HG03565 (cell line): ENCODE data around the gene AMBRA1.
"Not testable (repeated sequence)": the region's sequence is repeated elsewhere in the genome, so short reads cannot be mapped to it uniquely, and the experiment has no call there.

Source experiments
- ATAC-seq: cut with Tn5 transposase; IDR thresholded peaks from one replicate; pipeline ENCODE4 v1.9.1; 2021; ENCODE audit warnings: mild to moderate bottlenecking, moderate library complexity; ENCODE audit not compliant: unreplicated experiment

Gene AMBRA1

GRCh38 chr11:46588131-46588530 is 5.7 kb downstream of the AMBRA1 start:
- no peak for ATAC-seq

- ATAC-seq, result not testable (repeated sequence)
Observed at GRCh38 chr11:46583513-46583912, 10.3 kb downstream of the AMBRA1 start.

- ATAC-seq, result no peak
Observed at GRCh38 chr11:46582588-46582987, 11.2 kb downstream of the AMBRA1 start.

- no peak for ATAC-seq
Observed at GRCh38 chr11:46577058-46577457, 16.8 kb downstream of the AMBRA1 start.

GRCh38 chr11:46574656-46575055 is 19.2 kb downstream of the AMBRA1 start:
- no peak for ATAC-seq

GRCh38 chr11:46570790-46571398 is 22.9 kb downstream of the AMBRA1 start:
- no peak for ATAC-seq

GRCh38 chr11:46565232-46565840 is 28.5 kb downstream of the AMBRA1 start:
- no peak for ATAC-seq

- ATAC-seq, result no peak
Observed at GRCh38 chr11:46564459-46564858, 29.4 kb downstream of the AMBRA1 start.

GRCh38 chr11:46562527-46562926 is 31.3 kb downstream of the AMBRA1 start:
- ATAC-seq, result no peak

- no peak for ATAC-seq
Observed at GRCh38 chr11:46560300-46560991, 33.4 kb downstream of the AMBRA1 start.

- ATAC-seq, result no peak
Observed at GRCh38 chr11:46559815-46560214, 34.0 kb downstream of the AMBRA1 start.

- ATAC-seq, result no peak
Observed at GRCh38 chr11:46557684-46558151, 36.1 kb downstream of the AMBRA1 start.

GRCh38 chr11:46555267-46556054 is 38.4 kb downstream of the AMBRA1 start:
- no peak for ATAC-seq

- no peak for ATAC-seq
Observed at GRCh38 chr11:46554213-46555147, 39.3 kb downstream of the AMBRA1 start.

- no peak for ATAC-seq
Observed at GRCh38 chr11:46553814-46554212, 40.0 kb downstream of the AMBRA1 start.

- ATAC-seq, result no peak
Observed at GRCh38 chr11:46551261-46551660, 42.6 kb downstream of the AMBRA1 start.

- ATAC-seq, result no peak
Observed at GRCh38 chr11:46547579-46547978, 46.2 kb downstream of the AMBRA1 start.

- no peak for ATAC-seq
Observed at GRCh38 chr11:46543564-46543963, 50.3 kb downstream of the AMBRA1 start.

GRCh38 chr11:46541593-46542371 is 52.0 kb downstream of the AMBRA1 start:
- no peak for ATAC-seq

- ATAC-seq, result no peak
Observed at GRCh38 chr11:46540807-46541206, 53.0 kb downstream of the AMBRA1 start.
